Endothelial cell of umbilical vein (primary cell): Measurements from ENCODE around the gene GRIFIN. TPM values are rescaled to one million over a fixed set of nuclear protein-coding genes. Genes with fewer than 3 reads are reported as not detected.

Experiments
- BruUV-seq: library from RNA; stranded (reverse); fragments of 400-500 nt; replicated peaks from 2 replicates; lab custom pipeline; 2021; lab: Mats Ljungman, UMichigan
- CTCF ChIA-PET: fragments of 300-600, 350-600 bp; sonication (Branson Sonifier 250); formaldehyde crosslinking; loops from one replicate; lab custom pipeline; 2021; ENCODE audit warnings: antibody characterized with exemption, inconsistent platforms; lab: Charles Lee
- POLR2A ChIA-PET: fragments of 300-600, 350-600 bp; sonication (Branson Sonifier 250); formaldehyde crosslinking; loops from one replicate; lab custom pipeline; 2021; ENCODE audit warnings: antibody characterized with exemption, inconsistent platforms; lab: Charles Lee
- DNase-seq: peaks from one replicate; pipeline ENCODE4 v3.0.0-alpha.2; 2011; ENCODE audit warnings: low read depth, low spot score
- FAIRE-seq: peaks from 2 replicates; lab custom pipeline; 2011; peaks lifted over from hg19 to GRCh38; lab: Jason Lieb, UNC
- H2AFZ ChIP-seq: 2 replicates; pipeline ENCODE4 v1.6.0; 2012; ENCODE audit warnings: low read depth, low read length, control low read depth, inconsistent platforms
- H3K27ac ChIP-seq: 2 replicates; pipeline ENCODE4 v1.5.1; 2011; ENCODE audit warnings: low read depth, mild to moderate bottlenecking, control low read depth, low read length, moderate library complexity; ENCODE audit not compliant: insufficient read depth
- H3K27me3 ChIP-seq, 2 experiments: 2 replicates each; pipeline versions ENCODE4 v1.6.0 to v1.6.1; 2011; ENCODE audit warnings: low read length in 2 of 2, mixed read lengths in 1 of 2; ENCODE audit not compliant: control insufficient read depth in 2 of 2, insufficient read depth in 2 of 2
- H3K36me3 ChIP-seq, 2 experiments: 2 replicates in 1 of 2; 3 replicates in 1 of 2; pipeline ENCODE4 v1.5.1; 2011; ENCODE audit warnings: low read length in 2 of 2, mild to moderate bottlenecking in 1 of 2, moderate library complexity in 1 of 2; ENCODE audit not compliant: control insufficient read depth in 2 of 2, insufficient read depth in 2 of 2; ENCODE audit errors: extremely low read depth in 1 of 2
- H3K4me1 ChIP-seq: 3 replicates; pipeline ENCODE4 v1.5.1; 2011; ENCODE audit warnings: mild to moderate bottlenecking, low read length; ENCODE audit not compliant: control insufficient read depth, insufficient read depth; ENCODE audit errors: extremely low read depth
- H3K4me2 ChIP-seq: 2 replicates; pipeline ENCODE4 v1.6.1; 2011; ENCODE audit warnings: low read length, control low read depth, mixed read lengths; ENCODE audit not compliant: insufficient read depth
- H3K4me3 ChIP-seq, 3 experiments: fragments of 200-600 bp in 1 of 3; sonication (generic), shearing (Covaris generic) in 1 of 3; replicated peaks in 1 of 3; 2 replicates each; pipeline ENCODE4 v1.5.1; 2011 to 2016; ENCODE audit warnings: control low read depth in 3 of 3, low read length in 3 of 3, mild to moderate bottlenecking in 2 of 3, inconsistent platforms in 1 of 3, low read depth in 1 of 3, moderate library complexity in 1 of 3; ENCODE audit not compliant: insufficient read depth in 1 of 3
- H3K79me2 ChIP-seq: 2 replicates; pipeline ENCODE4 v1.6.0; 2012; ENCODE audit warnings: low read length, inconsistent platforms; ENCODE audit not compliant: control insufficient read depth, insufficient read depth
- H3K9ac ChIP-seq: replicated peaks from 2 replicates; pipeline ENCODE3; 2011; ENCODE audit warnings: low read length, control low read depth; ENCODE audit not compliant: insufficient read depth; ENCODE audit errors: extremely low read depth
- H3K9me1 ChIP-seq: replicated peaks from 3 replicates; pipeline ENCODE4 v1.6.0; 2011; ENCODE audit warnings: mild to moderate bottlenecking, low read length; ENCODE audit not compliant: control insufficient read depth, insufficient read depth; ENCODE audit errors: extremely low read depth
- H3K9me3 ChIP-seq: replicated peaks from 2 replicates; pipeline ENCODE4 v1.5.1; 2012; ENCODE audit warnings: low read length, inconsistent platforms; ENCODE audit not compliant: control insufficient read depth, insufficient read depth
- H4K20me1 ChIP-seq: replicated peaks from 2 replicates; pipeline ENCODE3; 2011; ENCODE audit warnings: mild to moderate bottlenecking, low read length; ENCODE audit not compliant: control insufficient read depth, insufficient read depth; ENCODE audit errors: extremely low read depth
- EZH2 ChIP-seq: IDR thresholded peaks from 2 replicates; pipeline ENCODE4 v1.6.1; 2012; ENCODE audit warnings: borderline replicate concordance, low read depth, mild to moderate bottlenecking, moderate library complexity, low read length, inconsistent platforms; ENCODE audit not compliant: severe bottlenecking
- FOS ChIP-seq: IDR thresholded peaks from 2 replicates; pipeline ENCODE4 v1.6.1; 2011; ENCODE audit warnings: mild to moderate bottlenecking, low read length, moderate library complexity, borderline replicate concordance; ENCODE audit not compliant: insufficient read depth
- GATA2 ChIP-seq: IDR thresholded peaks from 2 replicates; pipeline ENCODE4 v1.7.0; 2011; ENCODE audit warnings: low read depth, mild to moderate bottlenecking, moderate library complexity, mixed read lengths, low read length; ENCODE audit not compliant: insufficient read length, insufficient read depth
- JUN ChIP-seq: IDR thresholded peaks from 2 replicates; pipeline ENCODE4 v1.6.1; 2011; ENCODE audit warnings: borderline replicate concordance, low read depth; ENCODE audit not compliant: insufficient read length, insufficient read depth
- MAX ChIP-seq: IDR thresholded peaks from 2 replicates; pipeline ENCODE4 v1.6.1; 2011; ENCODE audit not compliant: insufficient read depth, insufficient read length
- POLR2A ChIP-seq: IDR thresholded peaks from 2 replicates; pipeline ENCODE4 v1.6.1; 2012; ENCODE audit warnings: low read depth, mild to moderate bottlenecking, control low read depth, low read length
- POLR2AphosphoS5 ChIP-seq: IDR thresholded peaks from 2 replicates; pipeline ENCODE4 v1.6.1; 2012; ENCODE audit warnings: low read depth, mild to moderate bottlenecking, control low read depth, low read length, moderate library complexity; ENCODE audit not compliant: insufficient read depth
- dilution Hi-C: fragments of 300-500 bp; cut with MboI; formaldehyde crosslinking; loops from one replicate; pipeline ENCODE4 v1.15.0; 2019; ENCODE audit warnings: low sequenced_read_pairs; ENCODE audit not compliant: extremely low pct_ligation_motif_present
- intact Hi-C: fragments of 100-400 bp; cut with micrococcal nuclease; formaldehyde crosslinking; loops from one replicate; pipeline ENCODE4 v1.10.0; 2022
- polyA plus RNA-seq, 4 experiments: library from polyadenylated mRNA; depleted of rRNA in 3 of 4; stranded (reverse) in 3 of 4; unstranded in 1 of 4; fragments of >200 nt; gene quantifications; 2 replicates each; pipeline versions ENCODE4 v1.2.1 to v1.2.3, GENCODE V29; 2011 to 2012; ENCODE audit warnings: missing spikeins in 1 of 4
- total RNA-seq: library from RNA; stranded (reverse); gene quantifications from 2 replicates; pipeline ENCODE4 v1.2.3, GENCODE V29; 2021
- TF ChIP-seq, protein P1 (sequence below), 2 donors: IDR thresholded peaks; 1 replicate in 1 of 2; 2 replicates in 1 of 2; pipeline ENCODE4 v1.5.1; 2011; ENCODE audit warnings: low read length in 2 of 2, mild to moderate bottlenecking in 2 of 2, moderate library complexity in 2 of 2, control low read depth in 1 of 2, inconsistent platforms in 1 of 2, low read depth in 1 of 2; ENCODE audit not compliant: insufficient read depth in 1 of 2; ENCODE audit errors: extremely low read depth in 1 of 2

Gene GRIFIN
- total and polyA plus RNA-seq, 2 donors (not counting 3 experiments of a cell fraction or from before 2014, with no cell fraction given) = not detected

DNA sequence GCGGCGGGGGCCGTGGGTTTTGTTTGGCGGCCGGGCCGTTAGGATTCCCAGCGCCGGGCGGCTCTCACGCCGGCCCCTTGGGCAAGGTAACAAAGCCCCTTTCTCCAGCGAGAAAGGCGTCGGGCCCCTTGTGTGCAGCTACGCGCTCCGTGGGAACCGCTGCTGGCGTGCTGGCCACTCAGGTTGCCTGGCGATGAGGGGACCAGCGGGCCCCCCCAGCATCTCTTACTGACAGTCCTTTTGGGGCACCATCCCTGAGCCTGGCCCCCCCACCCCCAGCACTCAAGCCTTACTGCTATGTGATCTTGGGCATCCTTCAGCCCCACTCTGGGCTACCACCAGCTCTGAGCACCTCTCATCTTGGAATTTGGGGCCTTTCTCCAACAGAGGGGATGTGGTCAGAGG lies 45.1 kb upstream of the GRIFIN start:
- peaks cover 40% of the 10 kb centered on the region for H3K4me1 ChIP-seq
- TF ChIP-seq, protein P1, sequence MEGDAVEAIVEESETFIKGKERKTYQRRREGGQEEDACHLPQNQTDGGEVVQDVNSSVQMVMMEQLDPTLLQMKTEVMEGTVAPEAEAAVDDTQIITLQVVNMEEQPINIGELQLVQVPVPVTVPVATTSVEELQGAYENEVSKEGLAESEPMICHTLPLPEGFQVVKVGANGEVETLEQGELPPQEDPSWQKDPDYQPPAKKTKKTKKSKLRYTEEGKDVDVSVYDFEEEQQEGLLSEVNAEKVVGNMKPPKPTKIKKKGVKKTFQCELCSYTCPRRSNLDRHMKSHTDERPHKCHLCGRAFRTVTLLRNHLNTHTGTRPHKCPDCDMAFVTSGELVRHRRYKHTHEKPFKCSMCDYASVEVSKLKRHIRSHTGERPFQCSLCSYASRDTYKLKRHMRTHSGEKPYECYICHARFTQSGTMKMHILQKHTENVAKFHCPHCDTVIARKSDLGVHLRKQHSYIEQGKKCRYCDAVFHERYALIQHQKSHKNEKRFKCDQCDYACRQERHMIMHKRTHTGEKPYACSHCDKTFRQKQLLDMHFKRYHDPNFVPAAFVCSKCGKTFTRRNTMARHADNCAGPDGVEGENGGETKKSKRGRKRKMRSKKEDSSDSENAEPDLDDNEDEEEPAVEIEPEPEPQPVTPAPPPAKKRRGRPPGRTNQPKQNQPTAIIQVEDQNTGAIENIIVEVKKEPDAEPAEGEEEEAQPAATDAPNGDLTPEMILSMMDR (IDR thresholded peaks at IDR 0.05; ENCODE audit: extremely low read depth in 1 of 2, insufficient read depth in 1 of 2, low read depth in 1 of 2, low read length in 2 of 2) = no peak
- TF ChIP-seq POLR2AphosphoS5 (no peak), FOS (no peak), EZH2 (no peak), JUN (no peak), GATA2 (no peak), MAX (no peak), POLR2A (no peak)
- no peaks in the 10 kb centered on the region for H3K36me3 ChIP-seq
- no peak overlapping the region for H2AFZ ChIP-seq
- dilution Hi-C loops = no loop called here
- H3K9me3 ChIP-seq = no peaks in the 10 kb centered on the region
- no peaks in the 10 kb centered on the region for H3K79me2 ChIP-seq
- ChIA-PET POLR2A (no interaction called here), CTCF (interaction anchor here (0.6 kb wide), 1 partner anchor 51 kb away, joined by 3 read pairs; no protein-coding TSS in a partner anchor)
- no peaks in the 10 kb centered on the region for H3K27me3 ChIP-seq
- H3K9me1 ChIP-seq = no peaks in the 10 kb centered on the region
- H4K20me1 ChIP-seq = no peaks in the 10 kb centered on the region
- DNase-seq (no peak), FAIRE-seq (no peak)
- peak overlapping the region; percentile 38 for H3K9ac ChIP-seq
- no TSS peak for BruUV-seq
- peak overlapping the region; percentile 60 for H3K27ac ChIP-seq
- intact Hi-C loops = loop anchor here (1.0 to 10.0 kb wide), 5 partner anchors 8 to 121 kb away; partner anchors contain the start of genes BRAT1, CHST12 and GRIFIN
- H3K4me3 ChIP-seq = peak overlapping the region in 2 of 3 experiments; percentile 37 to 43
- peak overlapping the region; percentile 52 for H3K4me2 ChIP-seq
